Measurements from ENCODE around the gene PCBP3.

- no peak for TF ChIP-seq EZH2 (IDR thresholded peaks at IDR 0.05; ENCODE audit: low read depth)
- TF ChIP-seq CTCF (conservative IDR thresholded peaks at IDR 0.05) = no peak
These were observed 113.1 kb downstream of the PCBP3 start for GRCh38 chr21:45756669-45757068.
